NCI-H510A (cell line): Measurements from ENCODE around the gene PPIE.
"Not testable (repeated sequence)": the region's sequence is repeated elsewhere in the genome, so short reads cannot be mapped to it uniquely, and the experiment has no call there.

ENCODE experiments used
- DNase-seq: peaks from one replicate; lab custom pipeline; 2025; lab: John Stamatoyannopoulos, UW

The PPIE gene

DNA sequence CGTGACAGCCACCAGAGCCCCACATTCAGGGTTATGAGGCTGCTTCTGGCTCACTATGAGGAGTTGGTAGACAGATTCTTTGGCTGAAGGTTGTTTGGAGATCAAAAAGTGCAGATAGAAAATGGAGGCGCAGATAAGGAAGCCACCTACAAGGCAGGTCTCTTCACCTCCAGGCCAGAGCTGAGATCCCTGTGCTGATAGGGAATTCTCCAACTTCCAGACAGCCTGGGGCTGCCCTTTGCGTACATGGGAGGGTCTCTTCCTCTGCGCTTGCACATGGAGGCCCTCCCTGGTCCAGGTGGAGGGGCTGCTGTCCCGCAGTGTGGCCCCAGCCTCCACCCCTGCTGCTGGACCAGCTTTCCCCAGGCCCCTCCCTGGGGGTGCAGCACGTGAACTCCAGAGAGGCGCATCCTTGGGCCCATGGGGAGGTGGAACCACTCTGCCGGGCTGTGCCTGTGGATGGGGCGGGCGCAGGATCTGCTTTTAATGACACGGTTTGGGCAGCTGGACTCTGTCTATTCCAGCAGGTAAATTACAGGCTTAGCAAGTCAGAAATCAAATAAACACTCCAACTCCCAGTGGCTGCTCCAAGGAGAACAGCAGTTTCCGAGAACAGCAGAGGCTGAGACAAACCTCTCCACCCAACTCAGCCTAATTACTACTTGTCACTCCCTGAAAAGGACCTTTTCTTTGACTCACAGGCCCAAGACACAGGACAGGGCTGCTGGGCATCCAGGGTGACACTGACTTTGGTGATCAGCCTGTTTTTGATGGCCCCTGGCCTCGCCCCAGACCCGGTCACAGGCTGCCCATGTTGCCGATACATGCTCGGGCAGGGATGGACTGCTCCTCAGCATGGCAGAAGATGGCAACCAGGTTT lies 20.1 kb downstream of the PPIE start:
- DNase-seq: peak; percentile 99

- DNase-seq: peak; percentile 84
Observed at GRCh38 chr1:39759436-39759726, 20.7 kb downstream of the PPIE start.

DNA sequence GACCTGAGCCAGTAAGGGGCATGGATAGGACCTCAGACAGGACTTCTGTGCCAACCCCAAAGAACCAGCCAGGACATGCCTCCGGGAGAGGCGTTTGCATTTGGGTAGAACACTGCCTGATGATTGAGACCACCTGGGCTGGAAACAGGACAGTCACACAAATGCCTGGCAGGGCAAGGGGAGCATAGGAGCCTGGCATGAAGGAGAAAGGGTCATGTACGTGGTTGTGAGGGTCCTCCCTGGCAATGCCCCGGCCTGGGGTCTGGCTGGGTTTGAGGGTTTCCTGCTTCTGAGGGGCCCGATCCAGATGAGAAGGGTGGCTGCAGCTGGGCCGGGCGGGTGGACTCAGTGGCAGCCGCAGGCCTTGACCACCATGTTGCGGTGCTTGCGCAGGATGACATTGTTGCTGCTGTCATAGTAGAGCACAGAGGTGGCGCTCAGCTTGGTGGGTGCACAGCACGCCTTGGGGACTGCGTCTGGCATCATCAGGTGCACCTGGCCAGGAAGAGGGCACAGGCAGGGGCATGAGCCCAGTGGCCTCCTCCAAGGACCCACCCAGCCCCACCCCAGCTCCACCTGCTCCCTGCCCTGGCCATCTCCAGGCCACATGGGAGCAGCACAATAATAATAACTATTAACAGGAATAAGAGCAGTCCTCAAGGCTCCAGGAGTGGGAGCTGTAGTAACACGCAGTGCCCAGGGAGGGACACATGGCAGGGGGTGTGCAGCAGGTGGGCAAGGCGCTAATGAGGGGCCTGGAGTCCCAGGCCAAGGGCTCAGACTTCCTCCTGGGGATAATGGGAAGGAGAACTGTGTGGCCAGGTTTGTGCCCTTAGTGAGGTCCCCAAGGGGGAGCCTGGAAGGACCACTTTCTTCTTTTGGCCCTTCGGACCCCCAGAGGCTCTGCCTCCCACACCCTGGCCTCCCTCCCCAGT lies 21.7 kb downstream of the PPIE start:
- DNase-seq: peak; percentile 66

GRCh38 chr1:39761016-39761415 lies 22.3 kb downstream of the PPIE start:
- no peak for DNase-seq

GRCh38 chr1:39761557-39762260 lies 23.0 kb downstream of the PPIE start:
- DNase-seq: peak; percentile 98

DNA sequence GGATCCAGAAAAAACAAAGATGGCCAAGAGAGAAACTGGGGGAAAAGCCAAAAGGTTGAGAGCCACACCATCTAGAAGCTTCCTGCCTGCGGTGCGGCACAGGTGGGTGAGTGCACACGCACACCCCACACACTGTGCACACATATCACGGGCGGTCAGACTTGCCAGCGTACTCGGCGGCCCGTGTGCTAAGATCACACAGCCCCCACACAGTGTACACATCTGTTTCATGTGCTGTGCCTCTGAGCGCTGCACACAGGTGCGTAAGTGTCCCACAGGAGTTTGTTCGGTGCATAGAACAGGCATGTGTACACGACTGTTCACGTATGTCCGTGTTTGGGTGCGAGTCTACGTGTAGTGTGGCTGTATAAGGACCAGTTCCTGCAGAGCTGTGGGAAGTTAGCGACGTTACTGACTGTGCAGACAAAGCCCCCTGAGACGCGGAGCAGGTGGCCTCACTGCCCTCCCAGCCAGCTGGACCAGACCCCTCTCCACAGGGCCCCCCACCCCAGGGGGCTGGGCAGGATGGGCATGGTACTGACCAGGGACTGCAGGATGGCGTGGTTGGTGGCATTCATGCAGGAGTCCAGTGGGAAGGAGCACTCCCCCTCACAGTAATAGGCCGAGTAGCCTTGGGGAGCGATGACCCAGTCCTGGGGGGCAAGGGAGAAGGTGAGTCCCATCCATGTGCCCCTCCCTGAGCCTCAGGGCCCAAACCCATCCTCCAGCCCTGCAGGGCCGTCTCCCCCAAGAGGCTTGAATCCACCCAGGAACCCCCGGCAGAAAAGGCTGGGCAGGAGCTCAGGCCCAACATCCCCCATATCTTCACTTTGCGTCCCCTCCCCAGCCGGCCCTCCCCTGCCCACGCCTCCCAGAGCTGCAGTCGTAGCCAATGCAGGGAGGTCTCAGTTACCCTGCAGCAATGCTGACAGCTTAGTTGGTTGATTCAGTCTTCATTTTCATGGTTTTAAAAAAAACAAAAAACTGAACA lies 24.2 kb downstream of the PPIE start:
- DNase-seq: no peak

DNA sequence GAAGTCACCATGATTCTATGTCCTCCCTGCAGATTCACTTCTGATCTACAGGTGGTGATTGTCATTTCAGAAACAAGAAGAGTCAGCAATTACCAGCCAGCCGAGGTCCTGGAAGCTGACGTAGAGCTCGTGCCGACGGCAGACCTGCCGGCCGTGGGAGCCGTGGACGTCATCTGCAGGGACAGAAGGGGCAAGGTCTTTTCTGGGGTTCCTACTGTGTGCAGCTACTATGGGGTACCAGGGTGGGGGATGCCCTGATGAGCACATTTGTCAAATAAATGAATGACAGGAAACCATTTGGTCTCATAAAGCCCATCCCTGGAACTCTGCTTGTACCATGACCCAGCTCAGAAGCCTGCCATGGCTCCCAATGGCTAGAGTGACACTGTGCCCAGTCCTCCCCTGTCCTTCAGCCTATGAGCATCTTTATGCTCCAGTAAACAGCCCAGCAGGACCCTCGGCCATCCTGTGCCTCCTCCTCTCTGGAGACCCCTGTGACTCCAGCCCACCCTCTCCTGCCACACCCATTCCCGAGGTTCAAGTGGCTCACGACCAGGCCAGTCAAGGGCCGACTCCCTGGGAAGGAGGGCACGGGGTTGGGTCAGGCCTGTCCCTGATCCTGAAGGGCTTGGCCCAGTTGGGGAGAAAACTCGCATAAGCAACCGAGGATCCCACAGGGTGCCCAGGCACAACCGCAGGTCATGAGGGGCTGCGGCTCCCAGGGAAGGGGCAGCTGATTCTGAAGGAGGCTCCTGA lies 25.1 kb downstream of the PPIE start:
- not testable (repeated sequence) for DNase-seq

GRCh38 chr1:39764512-39764911 lies 25.8 kb downstream of the PPIE start:
- DNase-seq: not testable (repeated sequence)

DNA sequence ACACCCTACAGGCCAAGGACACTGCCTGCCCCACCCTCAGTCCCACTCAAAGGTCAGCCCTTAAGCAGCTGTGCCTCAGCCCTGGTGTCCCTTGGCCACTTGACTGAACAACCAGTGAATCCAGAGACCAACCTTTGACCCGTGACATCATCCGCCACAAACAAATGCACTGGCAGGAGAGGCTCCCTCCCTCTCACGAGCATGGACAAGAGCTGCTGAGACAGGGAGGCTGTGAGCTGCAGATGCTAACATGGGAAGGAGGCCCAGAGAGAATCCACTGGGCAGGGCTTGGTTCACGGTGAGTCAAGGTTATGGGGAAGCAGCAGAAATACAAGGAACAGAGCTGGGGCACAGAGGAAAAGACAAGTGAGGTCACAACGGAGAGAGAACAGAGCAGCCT lies 27.8 kb downstream of the PPIE start:
- not testable (repeated sequence) for DNase-seq

- not testable (repeated sequence) for DNase-seq
Observed at GRCh38 chr1:39769502-39769901, 30.8 kb downstream of the PPIE start.

DNA sequence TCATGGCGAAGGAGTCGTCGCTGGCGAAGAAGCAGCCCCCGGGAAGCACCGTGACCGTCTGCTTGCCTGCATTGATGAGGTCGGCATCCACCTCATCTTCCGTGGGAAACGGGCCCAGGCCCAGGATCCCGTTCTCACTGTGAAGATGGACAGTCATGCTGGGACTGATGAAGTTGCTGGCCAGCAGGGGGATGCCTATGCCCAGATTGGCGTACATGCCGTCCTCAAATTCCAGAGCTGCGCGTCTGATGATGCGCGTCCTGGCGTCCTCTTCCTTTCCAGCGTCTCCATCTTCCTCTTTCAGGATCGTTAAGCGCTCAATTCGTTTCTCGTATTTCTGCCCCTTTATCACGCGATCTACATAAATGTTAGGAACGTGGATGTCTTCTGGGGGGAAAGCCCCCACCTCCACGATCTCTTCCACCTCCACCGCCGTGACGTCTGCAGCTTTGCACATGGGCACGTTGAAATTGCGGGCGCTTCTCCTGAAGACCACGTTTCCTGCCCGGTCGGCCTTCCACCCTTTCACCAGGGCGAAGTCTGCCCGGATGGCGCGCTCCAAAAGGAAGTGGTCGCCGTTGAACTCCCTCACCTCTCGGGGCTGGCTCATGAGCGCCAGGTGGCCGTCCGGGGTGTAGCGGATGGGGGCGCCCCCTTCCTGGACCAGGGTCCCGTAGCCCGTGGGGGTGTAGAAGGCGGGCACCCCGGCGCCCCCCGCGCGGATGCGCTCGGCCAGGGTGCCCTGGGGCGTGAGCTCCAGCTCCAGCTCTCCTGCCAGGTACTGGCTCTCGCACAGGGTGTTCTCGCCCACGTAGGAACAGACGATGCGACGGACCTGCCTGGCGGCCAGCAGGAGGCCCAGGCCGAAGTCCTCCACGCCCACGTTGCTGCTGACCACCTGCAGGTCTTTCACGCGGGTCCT lies 31.7 kb downstream of the PPIE start:
- not testable (repeated sequence) for DNase-seq

- not testable (repeated sequence) for DNase-seq
Observed at GRCh38 chr1:39771022-39771532, 32.4 kb downstream of the PPIE start, which contains the start of gene OXCT2. OXCT2 (minus strand) TSS chr1:39771348; CDS start chr1:39771255, 93 bp downstream.

DNA sequence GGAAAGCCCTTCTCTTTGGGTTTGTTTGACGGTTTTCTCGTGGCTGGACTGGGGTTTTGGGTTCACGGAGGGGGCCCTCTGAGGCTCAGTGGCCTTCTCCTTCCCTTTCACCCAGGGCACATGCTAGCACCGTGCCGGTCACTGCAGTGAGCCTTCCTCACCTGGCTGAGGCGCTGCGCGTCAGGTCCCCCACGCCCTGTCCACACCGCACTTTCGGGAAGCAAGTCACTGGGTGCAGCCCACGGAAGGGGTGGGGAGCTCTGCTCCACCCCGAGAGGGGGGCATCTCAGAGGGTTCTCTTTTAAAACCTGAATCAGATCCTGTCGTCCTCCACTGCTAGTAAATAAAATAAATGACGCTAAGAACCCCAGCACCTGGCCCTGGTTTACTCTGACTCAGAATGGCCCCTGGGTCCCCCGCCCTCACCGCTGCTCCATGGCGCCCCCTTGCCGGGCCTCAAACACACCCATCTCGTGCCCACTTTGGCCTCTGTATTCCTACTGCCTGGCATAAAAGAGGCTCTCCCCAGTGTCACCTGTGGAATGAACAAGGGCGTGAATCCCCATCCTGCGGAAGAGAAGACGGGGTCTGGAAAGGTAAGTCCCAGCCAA lies 34.8 kb downstream of the PPIE start:
- DNase-seq: not testable (repeated sequence)

GRCh38 chr1:39775141-39775540 lies 36.5 kb downstream of the PPIE start:
- not testable (repeated sequence) for DNase-seq

GRCh38 chr1:39775676-39776399 lies 37.2 kb downstream of the PPIE start:
- not testable (repeated sequence) for DNase-seq

DNA sequence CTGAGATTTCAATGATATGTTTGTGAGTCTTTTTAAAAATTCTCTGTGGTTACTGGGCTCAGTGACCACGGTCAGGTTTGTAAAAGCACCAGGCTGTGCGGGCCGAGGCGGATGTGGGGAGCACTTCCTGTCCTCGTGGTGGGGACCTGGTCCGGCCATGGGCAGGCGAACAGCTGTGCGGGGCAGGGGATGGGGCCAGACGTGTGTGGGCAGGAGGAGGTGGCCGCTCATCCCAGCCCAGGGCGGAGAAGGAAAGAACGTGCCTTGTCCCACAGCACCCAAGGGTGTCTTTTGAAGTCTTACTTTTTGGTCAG lies 37.7 kb downstream of the PPIE start:
- DNase-seq: no peak

GRCh38 chr1:39776886-39777285 lies 38.2 kb downstream of the PPIE start:
- DNase-seq: no peak

DNA sequence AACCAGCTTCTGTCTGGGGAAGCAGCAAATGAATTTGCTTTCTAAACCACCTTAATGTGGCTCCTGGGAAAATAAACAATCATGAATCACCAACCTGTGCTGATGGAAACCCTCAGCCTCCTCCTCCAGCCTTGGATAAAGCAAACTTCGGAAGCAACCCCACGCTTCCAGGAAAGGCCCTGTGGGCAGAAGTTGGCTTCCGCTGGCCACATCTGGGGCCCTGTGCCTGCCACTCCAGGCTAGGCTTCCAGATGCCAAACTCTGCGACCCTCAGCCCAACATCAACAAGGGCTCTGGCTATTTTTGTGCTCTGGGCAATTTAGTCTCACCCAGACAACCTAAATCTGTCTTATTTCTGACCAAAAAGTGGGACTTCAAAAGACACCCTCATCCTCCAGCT lies 38.6 kb downstream of the PPIE start:
- DNase-seq: no peak
